Coronary artery (tissue), 2 donors: ENCODE measurements around the gene LSG1.

Source experiments
- DNase-seq: peaks from one replicate; pipeline ENCODE4 v3.0.0-alpha.2; 2017; ENCODE audit warnings: low spot score
- H3K27ac ChIP-seq, 2 donors: fragments of 200-600 bp; sonication (generic); one replicate each; pipeline ENCODE4 v1.5.1; 2016 to 2019
- H3K4me3 ChIP-seq: fragments of 200-600 bp; sonication (generic); 2 replicates; pipeline ENCODE4 v1.5.1; 2016; ENCODE audit warnings: mild to moderate bottlenecking, moderate library complexity
- CTCF ChIP-seq: fragments of 200-600 bp; sonication (generic); IDR thresholded peaks from one replicate; pipeline ENCODE4 v1.5.1; 2019; ENCODE audit warnings: antibody characterized with exemption

Gene LSG1

GRCh38 chr3:194659778-194660177 lies 12.2 kb downstream of the LSG1 start:
- no peak overlapping the region for H3K27ac ChIP-seq
- no peak overlapping the region for H3K4me3 ChIP-seq
- no peak for TF ChIP-seq CTCF
- no peak for DNase-seq

- no peak overlapping the region for H3K27ac ChIP-seq
- no peak for TF ChIP-seq CTCF
- no peak overlapping the region for H3K4me3 ChIP-seq
- DNase-seq, result no peak
Measured at GRCh38 chr3:194658477-194659242, 13.3 kb downstream of the LSG1 start.

- Histone ChIP-seq H3K4me3 (no peak overlapping the region), H3K27ac (no peak overlapping the region)
- no peak for DNase-seq
- TF ChIP-seq CTCF, result no peak
Measured at GRCh38 chr3:194657439-194657838, 14.6 kb downstream of the LSG1 start.

GRCh38 chr3:194654443-194654842 lies 17.5 kb downstream of the LSG1 start:
- Histone ChIP-seq H3K4me3 (no peak overlapping the region), H3K27ac (no peak overlapping the region)
- no peak for TF ChIP-seq CTCF
- no peak for DNase-seq

- Histone ChIP-seq H3K4me3 (no peak overlapping the region), H3K27ac (no peak overlapping the region)
- DNase-seq, result no peak
- no peak for TF ChIP-seq CTCF
Measured at GRCh38 chr3:194647747-194648146, 24.2 kb downstream of the LSG1 start.

- no peak overlapping the region for H3K4me3 ChIP-seq
- no peak for DNase-seq
- H3K27ac ChIP-seq, result no peak overlapping the region
- no peak for TF ChIP-seq CTCF
Measured at GRCh38 chr3:194642769-194643168, 29.2 kb downstream of the LSG1 start.

GRCh38 chr3:194640829-194641228 lies 31.2 kb downstream of the LSG1 start:
- Histone ChIP-seq H3K27ac (peak overlapping the region in 1 of 2 donors; percentile 61), H3K4me3 (no peak overlapping the region)
- no peak for TF ChIP-seq CTCF
- DNase-seq, result no peak
